Heart right ventricle (tissue), 16 donors: ENCODE results near the gene UNC79. TPM values are rescaled to one million over a fixed set of nuclear protein-coding genes. Genes with fewer than 3 reads are reported as not detected.
"Not testable (repeated sequence)": the region's sequence is repeated elsewhere in the genome, so short reads cannot be mapped to it uniquely, and the experiment has no call there.

ENCODE experiments used
- ATAC-seq, 8 donors: fragments of 200-7000 bp; cut with Tn5 transposase; one replicate each; pipeline ENCODE4 v1.9.1; 2020; ENCODE audit warnings: mild to moderate bottlenecking in 8 of 8, moderate library complexity in 8 of 8, moderate number of reproducible peaks in 1 of 8
- DNase-seq, 2 donors: peaks; one replicate each; pipeline ENCODE4 v3.0.0-alpha.2; 2020
- H3K27ac ChIP-seq, 10 donors: fragments of 200-600 bp; sonication (generic) in 2 of 10; one replicate each; pipeline versions ENCODE4 v1.5.0 to v1.8.0; 2020 to 2022; ENCODE audit warnings: mild to moderate bottlenecking in 3 of 10
- H3K27me3 ChIP-seq, 7 donors: fragments of 200-600 bp; one replicate each; pipeline ENCODE4 v1.8.0; 2021 to 2022; ENCODE audit warnings: mild to moderate bottlenecking in 2 of 7
- H3K36me3 ChIP-seq, 9 donors: fragments of 200-600 bp; sonication (generic) in 1 of 9; one replicate each; pipeline versions ENCODE4 v1.5.0 to v1.8.0; 2020 to 2022; ENCODE audit warnings: mild to moderate bottlenecking in 2 of 9
- H3K4me1 ChIP-seq, 9 donors: fragments of 200-600 bp; sonication (generic) in 1 of 9; one replicate each; pipeline versions ENCODE4 v1.5.0 to v1.8.0; 2020 to 2022; ENCODE audit warnings: mild to moderate bottlenecking in 4 of 9
- H3K4me3 ChIP-seq, 10 donors: fragments of 200-600 bp; sonication (generic) in 2 of 10; one replicate each; pipeline versions ENCODE4 v1.5.0 to v1.8.0; 2020 to 2022; ENCODE audit warnings: mild to moderate bottlenecking in 7 of 10, moderate library complexity in 2 of 10
- H3K9me3 ChIP-seq, 11 donors: fragments of 200-600 bp in 10 of 11; sonication (generic) in 2 of 11; one replicate each; pipeline versions ENCODE4 v1.5.0 to v1.8.0; 2013 to 2022; ENCODE audit warnings: mild to moderate bottlenecking in 2 of 11, control low read depth in 1 of 11, moderate library complexity in 1 of 11
- CTCF ChIP-seq, 9 donors: fragments of 200-600 bp; sonication (generic) in 2 of 9; IDR thresholded peaks; one replicate each; pipeline versions ENCODE4 v1.5.0 to v1.8.0; 2021 to 2022; ENCODE audit warnings: antibody characterized with exemption in 9 of 9, mild to moderate bottlenecking in 5 of 9, moderate library complexity in 1 of 9
- WGBS, 2 donors: extraction: QIAGEN DNeasy Blood & Tissue Kit; methylation state at CpG; one replicate each; pipeline ENCODE4 v1.1.7; 2013; ENCODE audit warnings: inconsistent platforms in 1 of 2; 5-methylcytosine and 5-hydroxymethylcytosine counted together
- intact Hi-C, 10 donors: fragments of 100-400 bp; cut with DNase I; formaldehyde crosslinking; loops; one replicate each; pipeline versions ENCODE4 v1.11.1 to v1.14.2; 2022
- polyA plus RNA-seq, 2 donors: library from polyadenylated mRNA; stranded (reverse); fragments of 200-250 nt; gene quantifications; one replicate each; pipeline ENCODE4 v1.2.3, GENCODE V29; 2013
- total RNA-seq, 10 donors: library from RNA; stranded (reverse); fragmentation: NEBNext Ultra II Directional in 3 of 10; extraction: Animal tissue kit (Norgen Biotek cat#: 25700) in 3 of 10; gene quantifications; one replicate each; pipeline versions ENCODE4 v1.2.1 to v1.2.4, GENCODE V29; 2021 to 2023
- donor health status: Arrhythmogenic right ventricular cardiomyopathy.
- donor health status: ischemic (EF 13 %, LVEDD 7.1; RV severe dilation, severe dysfunction).
- donor health status: healthy with polysubstance abuse.
- donor health status: DM: no; HTN: yes; CAD: no.
- donor health status: DM: no; HTN: no; CAD: no.
- donor health status: ischemic (EF 25% LVEDD 6.9; RV normal size, moderate dysfunction).
- donor health status: ischemic (EF 25% LVEDD 5.7; RV mildly dilated, moderate dysfunction).
- donor health status: healthy.
- donor health status: DM: yes; HTN: yes; CAD: no.
- donor health status: Ischemic cardiomyopathy.
- donor health status: ischemic (EF 35%, LVEDD 5.7; RV mildly dilated, moderate dysfunction).
- donor health status: nonischemic (EF 11% LVEDD 7.7; RV severe dilation, severe dysfunction).
- donor health status: DM: yes; HTN: yes; CAD: no.
- donor health status: PGD.
- donor health status: ischemic (EF 29% LVEDD 5.4; RV normal size, mild dysfunction).
- donor health status: nonischemic (EF 23%, LVEDD 6.1; RV moderate dilation, normal function).

UNC79 gene
- total and polyA plus RNA-seq, 12 donors: 0.01 to 0.89 (median 0.40) TPM

- ATAC-seq: no peak
- Histone ChIP-seq H3K9me3 (peaks cover 0 to 17% (median 6%) of the 10 kb centered on the region in 11 donors), H3K27ac (no peak overlapping the region), H3K4me1 (no peaks in the 10 kb centered on the region), H3K27me3 (peaks cover 0 to 6% (median 0%) of the 10 kb centered on the region in 7 donors), H3K36me3 (no peaks in the 10 kb centered on the region), H3K4me3 (no peak overlapping the region)
- TF ChIP-seq CTCF (IDR thresholded peaks at IDR 0.05): no peak
- no peak for DNase-seq
- intact Hi-C loops: no loop called here
These were observed 32.2 kb upstream of the UNC79 start for GRCh38 chr14:93398491-93398890.

GRCh38 chr14:93402951-93403350, 27.8 kb upstream of the UNC79 start:
- 29 to 52% methylated on average over 3 of the region's 3 CpGs for WGBS, 2 donors

GRCh38 chr14:93410021-93410420, 20.7 kb upstream of the UNC79 start:
- Histone ChIP-seq H3K27ac (no peak overlapping the region), H3K36me3 (no peaks in the 10 kb centered on the region), H3K4me3 (no peak overlapping the region), H3K4me1 (no peaks in the 10 kb centered on the region), H3K9me3 (peaks cover 0 to 25% (median 0%) of the 10 kb centered on the region in 11 donors), H3K27me3 (no peaks in the 10 kb centered on the region)
- no peak for DNase-seq
- intact Hi-C loops: no loop called here
- no peak for ATAC-seq
- WGBS, 2 donors: 56 to 63% methylated on average over 2 of the region's 2 CpGs
- no peak for TF ChIP-seq CTCF (IDR thresholded peaks at IDR 0.05)

More at GRCh38 chr14:93402951-93403350, 27.8 kb upstream of the UNC79 start:
- Histone ChIP-seq H3K4me3 (no peak overlapping the region), H3K4me1 (no peaks in the 10 kb centered on the region), H3K27me3 (peaks cover 0 to 6% (median 0%) of the 10 kb centered on the region in 7 donors), H3K27ac (no peak overlapping the region), H3K9me3 (no peaks in the 10 kb centered on the region), H3K36me3 (no peaks in the 10 kb centered on the region)
- ATAC-seq (no peak), DNase-seq (no peak)
- intact Hi-C loops: no loop called here
- TF ChIP-seq CTCF (IDR thresholded peaks at IDR 0.05): no peak

- WGBS, 2 donors: 79 to 81% methylated on average over 3 of the region's 3 CpGs
- Histone ChIP-seq H3K4me1 (no peaks in the 10 kb centered on the region), H3K4me3 (no peak overlapping the region), H3K27ac (no peak overlapping the region), H3K9me3 (peaks cover 0 to 25% (median 0%) of the 10 kb centered on the region in 11 donors), H3K36me3 (no peaks in the 10 kb centered on the region), H3K27me3 (no peaks in the 10 kb centered on the region)
- no peak for ATAC-seq
- intact Hi-C loops: no loop called here
- no peak for DNase-seq
- TF ChIP-seq CTCF (IDR thresholded peaks at IDR 0.05): no peak
These were observed 19.8 kb upstream of the UNC79 start for GRCh38 chr14:93410893-93411292.

GRCh38 chr14:93425136-93425535, 5.6 kb upstream of the UNC79 start:
- H3K4me3 ChIP-seq, H3K27ac ChIP-seq, H3K4me1 ChIP-seq, DNase-seq, H3K36me3 ChIP-seq, intact Hi-C loops, ATAC-seq: not testable (repeated sequence)
- WGBS, 2 donors: 90 to 91% methylated on average over 1 of the region's 1 CpG
- Histone ChIP-seq H3K9me3 (peaks cover 0 to 50% (median 23%) of the 10 kb centered on the region in 11 donors), H3K27me3 (peaks cover 0 to 20% (median 6%) of the 10 kb centered on the region in 7 donors)
